Nephron (organoid): Measurements from ENCODE around the gene RAPGEF4.
A peak's percentile ranks its signal among the peaks of the same experiment; 100 is the strongest.

Experiments
- H3K27ac Mint-ChIP-seq, 3 experiments: 2 replicates each; pipeline ENCODE4 v1.8.0; 2020; ENCODE audit warnings: mixed read lengths in 3 of 3, mild to moderate bottlenecking in 2 of 3, moderate library complexity in 1 of 3
- H3K27me3 Mint-ChIP-seq: 2 replicates; pipeline ENCODE4 v1.8.0; 2021; ENCODE audit warnings: low read depth, mild to moderate bottlenecking, moderate library complexity, mixed read lengths
- H3K36me3 Mint-ChIP-seq: 2 replicates; pipeline ENCODE4 v1.8.0; 2020; ENCODE audit warnings: low read depth, mixed read lengths
- H3K4me1 Mint-ChIP-seq: 2 replicates; pipeline ENCODE4 v1.8.0; 2020; ENCODE audit warnings: mixed read lengths
- H3K4me3 Mint-ChIP-seq, 3 experiments: 2 replicates each; pipeline ENCODE4 v1.8.0; 2020; ENCODE audit warnings: mild to moderate bottlenecking in 3 of 3, mixed read lengths in 3 of 3, moderate library complexity in 2 of 3
- H3K9me3 Mint-ChIP-seq: 2 replicates; pipeline ENCODE4 v1.8.0; 2020; ENCODE audit warnings: mixed read lengths
- TF ChIP-seq, protein P1 (sequence below), 3 experiments: fragments of 200-600 bp; sonication (generic); IDR thresholded peaks; one replicate each; pipeline ENCODE4 v1.5.0; 2021; ENCODE audit warnings: antibody characterized with exemption in 3 of 3; ENCODE audit not compliant: unreplicated experiment in 3 of 3

RAPGEF4 gene

DNA sequence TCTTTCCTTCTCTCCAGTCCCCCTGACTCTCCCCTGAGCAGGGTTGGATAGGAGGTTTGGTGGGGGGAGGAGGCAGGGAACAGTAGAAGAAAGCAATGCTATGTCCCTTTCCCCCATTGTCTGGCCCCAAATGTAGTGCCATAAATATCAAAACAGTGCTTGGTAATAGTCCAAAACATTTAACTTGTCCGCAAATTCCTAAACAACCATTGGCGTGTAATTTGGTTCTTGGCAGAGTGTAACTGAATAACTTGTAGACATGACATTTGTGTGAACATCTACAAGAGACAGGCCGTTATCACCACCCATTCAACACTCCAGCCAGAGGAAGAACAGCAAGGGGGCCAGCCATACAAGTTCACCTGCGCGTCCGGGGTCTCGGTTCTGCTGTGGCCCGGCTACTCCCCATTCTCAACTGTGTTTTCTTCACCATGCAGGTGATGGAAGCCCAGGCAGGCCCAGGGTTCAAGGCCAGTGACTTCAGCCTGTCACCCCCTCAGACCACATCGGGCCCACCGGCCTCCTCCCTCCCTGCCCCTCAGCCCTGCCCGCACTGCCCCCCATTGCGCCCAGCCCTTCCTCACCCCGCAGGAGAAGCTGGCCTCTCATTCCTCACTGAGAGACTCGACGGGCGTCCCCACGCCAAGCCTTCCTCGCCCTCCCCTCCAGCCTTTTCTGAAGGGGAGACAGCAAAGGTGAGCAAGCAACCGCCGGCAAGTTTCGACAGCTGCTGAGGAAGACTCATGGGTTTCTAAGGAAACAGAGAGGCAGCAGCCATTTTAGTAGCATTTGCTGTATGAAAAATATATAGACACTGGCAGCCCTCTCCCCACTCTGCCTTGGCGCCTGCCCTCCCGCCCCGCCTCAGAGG, 699 bp upstream of the RAPGEF4 start:
- peaks cover 16% of the 10 kb centered on the region for H3K4me1 Mint-ChIP-seq
- peak overlapping the region; percentile 72 to 89 (median 73) for H3K4me3 Mint-ChIP-seq
- no peak overlapping the region for H3K27ac Mint-ChIP-seq
- H3K36me3 Mint-ChIP-seq = no peaks in the 10 kb centered on the region
- no peaks in the 10 kb centered on the region for H3K9me3 Mint-ChIP-seq
- H3K27me3 Mint-ChIP-seq = peaks cover 52% of the 10 kb centered on the region
- TF ChIP-seq, protein P1, sequence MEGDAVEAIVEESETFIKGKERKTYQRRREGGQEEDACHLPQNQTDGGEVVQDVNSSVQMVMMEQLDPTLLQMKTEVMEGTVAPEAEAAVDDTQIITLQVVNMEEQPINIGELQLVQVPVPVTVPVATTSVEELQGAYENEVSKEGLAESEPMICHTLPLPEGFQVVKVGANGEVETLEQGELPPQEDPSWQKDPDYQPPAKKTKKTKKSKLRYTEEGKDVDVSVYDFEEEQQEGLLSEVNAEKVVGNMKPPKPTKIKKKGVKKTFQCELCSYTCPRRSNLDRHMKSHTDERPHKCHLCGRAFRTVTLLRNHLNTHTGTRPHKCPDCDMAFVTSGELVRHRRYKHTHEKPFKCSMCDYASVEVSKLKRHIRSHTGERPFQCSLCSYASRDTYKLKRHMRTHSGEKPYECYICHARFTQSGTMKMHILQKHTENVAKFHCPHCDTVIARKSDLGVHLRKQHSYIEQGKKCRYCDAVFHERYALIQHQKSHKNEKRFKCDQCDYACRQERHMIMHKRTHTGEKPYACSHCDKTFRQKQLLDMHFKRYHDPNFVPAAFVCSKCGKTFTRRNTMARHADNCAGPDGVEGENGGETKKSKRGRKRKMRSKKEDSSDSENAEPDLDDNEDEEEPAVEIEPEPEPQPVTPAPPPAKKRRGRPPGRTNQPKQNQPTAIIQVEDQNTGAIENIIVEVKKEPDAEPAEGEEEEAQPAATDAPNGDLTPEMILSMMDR (IDR thresholded peaks at IDR 0.05; ENCODE audit: unreplicated experiment in 3 of 3) = no peak

DNA sequence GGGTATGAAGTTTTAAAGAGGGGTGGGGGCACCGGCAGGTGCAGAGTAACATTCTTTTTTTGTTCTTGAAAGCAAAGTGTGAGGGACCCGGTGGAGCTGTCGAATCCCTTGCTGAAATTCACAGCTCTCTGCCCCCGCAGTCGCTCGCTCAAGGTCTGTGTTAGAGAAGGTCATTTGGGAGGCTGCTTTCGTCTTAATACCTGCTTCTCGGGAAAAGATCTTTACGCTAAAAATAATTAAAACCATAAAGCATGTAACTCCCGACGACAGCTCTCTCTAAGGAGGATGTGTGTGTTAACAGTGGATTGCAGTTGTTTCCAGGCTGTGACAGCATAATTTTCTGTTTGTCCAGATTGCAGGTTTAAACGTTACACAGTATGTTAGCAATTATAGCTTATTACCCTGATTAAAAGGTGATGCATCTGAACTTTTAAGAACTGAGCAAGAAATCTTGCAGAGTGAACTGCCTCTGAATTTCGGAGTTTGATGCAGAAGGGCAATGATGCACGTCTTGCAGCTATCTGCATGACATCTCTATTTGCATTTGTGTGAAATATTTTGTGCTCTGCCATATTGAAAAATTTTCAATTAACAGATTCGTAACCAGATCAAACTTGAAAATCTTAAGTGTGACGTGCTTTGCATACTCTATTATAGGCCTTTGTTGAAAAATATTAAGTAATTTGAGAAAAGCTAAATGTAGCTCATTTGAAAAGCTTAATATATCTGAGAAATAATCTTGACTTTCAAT, 954 bp downstream of the RAPGEF4 start:
- H3K27me3 Mint-ChIP-seq = peaks cover 51% of the 10 kb centered on the region
- H3K9me3 Mint-ChIP-seq = no peaks in the 10 kb centered on the region
- TF ChIP-seq, protein P1 (IDR thresholded peaks at IDR 0.05; ENCODE audit: unreplicated experiment in 3 of 3) = no peak
- H3K36me3 Mint-ChIP-seq = no peaks in the 10 kb centered on the region
- peak overlapping the region in 1 of 3 experiments; percentile 5 for H3K27ac Mint-ChIP-seq
- peaks cover 13% of the 10 kb centered on the region for H3K4me1 Mint-ChIP-seq
- peak overlapping the region; percentile 84 to 89 (median 88) for H3K4me3 Mint-ChIP-seq

DNA sequence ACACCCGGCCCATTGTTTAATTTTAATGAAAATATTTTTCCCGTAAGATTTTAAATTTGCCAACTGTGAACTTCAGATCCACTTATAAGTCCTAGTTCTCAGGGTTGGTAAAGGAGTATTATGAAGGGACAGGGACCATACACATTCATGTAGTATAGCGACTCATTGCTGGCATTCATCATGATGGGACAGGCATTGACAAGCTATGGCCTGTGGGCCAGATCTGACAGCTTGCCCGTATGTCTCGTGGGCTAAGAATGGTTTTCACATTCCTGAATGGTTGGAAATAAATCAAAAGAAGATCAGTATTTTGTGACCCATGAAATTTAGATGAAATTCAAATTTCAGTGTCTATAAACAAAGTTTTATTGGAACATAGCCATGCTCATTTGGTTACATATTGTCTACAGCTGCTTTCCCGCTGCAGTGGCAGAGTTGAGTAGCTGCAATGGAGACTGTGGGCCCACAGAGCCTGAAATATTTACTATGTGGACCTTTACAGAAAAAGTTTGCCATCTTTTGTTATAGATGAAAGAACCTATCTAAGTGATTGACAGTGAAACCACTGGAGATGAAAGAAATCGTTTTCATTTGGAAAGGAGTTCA, 4.1 kb downstream of the RAPGEF4 start:
- no peak overlapping the region for H3K27ac Mint-ChIP-seq

DNA sequence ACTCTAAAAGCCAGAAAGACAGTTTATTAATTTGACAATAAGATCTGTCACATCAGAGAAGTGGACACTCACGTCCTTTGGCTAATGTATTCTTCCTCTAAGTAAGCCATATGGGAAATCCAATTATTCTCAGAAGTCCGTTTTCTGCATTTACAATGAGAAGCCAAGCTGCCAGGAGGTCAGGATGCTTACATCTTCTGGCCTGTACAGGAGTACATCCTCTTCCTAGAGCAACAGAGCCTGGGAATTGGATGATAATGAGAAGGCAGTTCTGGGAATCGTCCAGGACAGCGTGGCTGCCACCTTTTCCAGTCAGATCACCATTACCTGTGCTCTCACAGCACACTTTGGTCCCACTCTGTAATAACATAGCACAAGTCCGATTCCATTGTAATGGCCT, 5.2 kb downstream of the RAPGEF4 start:
- Mint-ChIP-seq H3K9me3 (peaks cover 17% of the 10 kb centered on the region), H3K4me3 (no peak overlapping the region), H3K27me3 (peaks cover 34% of the 10 kb centered on the region), H3K36me3 (peaks cover 10% of the 10 kb centered on the region), H3K4me1 (peaks cover 7% of the 10 kb centered on the region), H3K27ac (no peak overlapping the region)
- TF ChIP-seq, protein P1 (IDR thresholded peaks at IDR 0.05; ENCODE audit: unreplicated experiment in 3 of 3) = no peak

More for the DNA sequence above, 4.1 kb downstream of the RAPGEF4 start:
- H3K4me3 Mint-ChIP-seq = no peak overlapping the region
- H3K9me3 Mint-ChIP-seq = peaks cover 10% of the 10 kb centered on the region
- TF ChIP-seq, protein P1 (IDR thresholded peaks at IDR 0.05; ENCODE audit: unreplicated experiment in 3 of 3) = no peak
- H3K36me3 Mint-ChIP-seq = peaks cover 5% of the 10 kb centered on the region
- H3K4me1 Mint-ChIP-seq = peaks cover 10% of the 10 kb centered on the region
- peaks cover 40% of the 10 kb centered on the region for H3K27me3 Mint-ChIP-seq

DNA sequence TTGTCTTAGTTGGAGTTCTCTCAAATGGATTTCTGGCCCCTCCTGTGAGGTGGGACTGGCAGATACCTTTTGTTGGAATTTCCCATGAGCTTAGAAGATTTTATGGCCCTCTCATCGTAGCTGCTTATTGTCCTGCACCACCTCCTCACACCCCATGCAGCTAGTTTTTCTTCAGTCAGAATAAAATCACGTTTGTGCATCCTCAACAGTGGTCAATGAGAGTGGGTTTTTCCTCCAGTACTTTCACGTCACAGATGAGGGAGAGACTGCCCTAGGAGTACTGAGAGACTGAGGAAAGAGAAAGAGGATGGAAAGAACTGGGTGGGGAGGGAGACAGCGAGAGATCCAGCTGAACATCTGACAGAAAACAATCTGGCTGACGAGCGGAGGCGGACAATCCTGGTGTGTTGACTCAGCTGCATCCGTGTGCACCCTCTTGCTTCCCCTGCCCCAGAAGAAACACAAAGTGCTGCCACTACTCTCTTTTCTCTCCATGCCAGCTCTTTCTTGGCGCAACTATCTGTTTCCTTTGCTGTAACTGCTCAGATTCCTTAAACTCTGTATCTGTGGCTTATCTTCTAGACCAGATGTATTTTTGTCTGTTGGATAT, 7.4 kb downstream of the RAPGEF4 start:
- H3K4me3 Mint-ChIP-seq = no peak overlapping the region
- peaks cover 10% of the 10 kb centered on the region for H3K36me3 Mint-ChIP-seq
- peaks cover 13% of the 10 kb centered on the region for H3K27me3 Mint-ChIP-seq
- H3K9me3 Mint-ChIP-seq = peaks cover 23% of the 10 kb centered on the region
- no peaks in the 10 kb centered on the region for H3K4me1 Mint-ChIP-seq
- TF ChIP-seq, protein P1 (IDR thresholded peaks at IDR 0.05; ENCODE audit: unreplicated experiment in 3 of 3) = no peak
- H3K27ac Mint-ChIP-seq = no peak overlapping the region
